Naive thymus-derived CD4-positive, alpha-beta T cell (primary cell): ENCODE results near the gene TMEM123. TPM values are rescaled to one million over a fixed set of nuclear protein-coding genes. Genes with fewer than 3 reads are reported as not detected.

ENCODE experiments used
- ATAC-seq: fragments of 150-1000 bp; cut with Tn5 transposase; 2 replicates; pipeline ENCODE4 v1.10.0; 2021; ENCODE audit warnings: mild to moderate bottlenecking, moderate library complexity
- CTCF ChIA-PET: fragments of 350-600 bp; sonication (Branson Sonifier 250); formaldehyde crosslinking; loops from one replicate; lab custom pipeline; 2021; ENCODE audit warnings: antibody characterized with exemption; lab: Charles Lee
- POLR2A ChIA-PET: fragments of 350-600 bp; sonication (Branson Sonifier 250); formaldehyde crosslinking; loops from one replicate; lab custom pipeline; 2021; ENCODE audit warnings: antibody characterized with exemption, inconsistent platforms; lab: Charles Lee
- DNase-seq, 9 donors: peaks; one replicate each; pipeline versions ENCODE4 v3.0.0 to v3.0.0-alpha.2; 2020 to 2022; ENCODE audit warnings: mixed read lengths in 1 of 9
- H3K27ac ChIP-seq: one replicate; pipeline ENCODE4 v1.7.0; 2013; ENCODE audit warnings: mild to moderate bottlenecking, low read depth, low read length, moderate library complexity
- H3K27me3 ChIP-seq, 2 donors: one replicate each; pipeline ENCODE4 v1.7.0; 2013; ENCODE audit warnings: low read length in 2 of 2, mild to moderate bottlenecking in 2 of 2, moderate library complexity in 2 of 2; ENCODE audit not compliant: control insufficient read depth in 2 of 2, insufficient read depth in 2 of 2
- H3K36me3 ChIP-seq, 3 experiments: 1 replicate in 2 of 3; 2 replicates in 1 of 3; pipeline ENCODE4 v1.7.0; 2013; ENCODE audit warnings: low read length in 3 of 3, mild to moderate bottlenecking in 3 of 3, moderate library complexity in 1 of 3; ENCODE audit not compliant: insufficient read depth in 3 of 3, control insufficient read depth in 2 of 3
- H3K4me1 ChIP-seq, 2 donors: one replicate each; pipeline ENCODE4 v1.7.0; 2013; ENCODE audit warnings: low read length in 2 of 2, mild to moderate bottlenecking in 2 of 2, moderate library complexity in 1 of 2; ENCODE audit not compliant: control insufficient read depth in 2 of 2, insufficient read depth in 2 of 2
- H3K4me3 ChIP-seq: 2 replicates; pipeline ENCODE4 v1.7.0; 2013; ENCODE audit warnings: mild to moderate bottlenecking, low read length
- H3K9me3 ChIP-seq, 3 experiments: 1 replicate in 2 of 3; 2 replicates in 1 of 3; pipeline ENCODE4 v1.7.0; 2013; ENCODE audit warnings: low read length in 3 of 3; ENCODE audit not compliant: control insufficient read depth in 2 of 3
- H3K27ac Mint-ChIP-seq, 9 donors: one replicate each; pipeline ENCODE4 v1.8.0; 2020 to 2022; ENCODE audit warnings: mixed read lengths in 9 of 9, mild to moderate bottlenecking in 8 of 9, moderate library complexity in 5 of 9, inconsistent platforms in 2 of 9
- H3K27me3 Mint-ChIP-seq, 5 donors: one replicate each; pipeline ENCODE4 v1.8.0; 2021 to 2022; ENCODE audit warnings: mixed read lengths in 5 of 5, mild to moderate bottlenecking in 1 of 5
- H3K36me3 Mint-ChIP-seq, 5 donors: one replicate each; pipeline ENCODE4 v1.8.0; 2020 to 2022; ENCODE audit warnings: mixed read lengths in 5 of 5, mild to moderate bottlenecking in 3 of 5, inconsistent platforms in 1 of 5
- H3K4me1 Mint-ChIP-seq, 7 donors: one replicate each; pipeline ENCODE4 v1.8.0; 2020 to 2022; ENCODE audit warnings: mixed read lengths in 7 of 7, mild to moderate bottlenecking in 3 of 7, inconsistent platforms in 1 of 7
- H3K4me3 Mint-ChIP-seq, 10 donors: one replicate each; pipeline ENCODE4 v1.8.0; 2020 to 2022; ENCODE audit warnings: mild to moderate bottlenecking in 10 of 10, mixed read lengths in 10 of 10, moderate library complexity in 6 of 10, inconsistent platforms in 2 of 10
- H3K9me3 Mint-ChIP-seq, 11 donors: one replicate each; pipeline ENCODE4 v1.8.0; 2020 to 2022; ENCODE audit warnings: mixed read lengths in 11 of 11, mild to moderate bottlenecking in 4 of 11, inconsistent platforms in 1 of 11, moderate library complexity in 1 of 11
- intact Hi-C, 2 donors: fragments of 100-400 bp; cut with micrococcal nuclease; formaldehyde crosslinking; loops; one replicate each; pipeline ENCODE4 v1.15.1; 2023
- polyA plus RNA-seq, 2 donors: library from polyadenylated mRNA; unstranded; fragments of 300-500 nt; fragmentation: Illumina TruSeq; gene quantifications; one replicate each; pipeline ENCODE4 v1.2.3, GENCODE V29; 2021
- total RNA-seq, 6 experiments: library from RNA in 5 of 6; stranded (reverse) in 5 of 6; gene quantifications; 1 replicate in 5 of 6; 2 replicates in 1 of 6; pipeline ENCODE4 v1.2.3 and lab custom pipeline; 2021 to 2026

Gene TMEM123
- total and polyA plus RNA-seq, 7 experiments from 2014 or later: 270 to 922 (median 485) TPM

DNA sequence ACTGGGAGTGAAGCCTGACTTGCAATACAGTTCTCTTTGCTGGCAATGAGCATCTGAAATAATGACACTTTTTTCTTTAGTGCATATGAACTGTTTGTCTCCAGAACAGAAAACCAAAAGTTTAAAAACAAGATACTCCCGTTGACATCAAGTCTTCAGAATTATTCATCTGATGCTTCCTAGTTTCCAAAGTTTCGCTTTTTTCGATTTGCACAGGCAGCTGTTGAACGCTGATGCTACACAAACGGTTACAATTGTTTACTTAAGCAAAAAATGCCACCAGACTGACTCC is 106.2 kb downstream of the TMEM123 start:
- H3K4me1 ChIP-seq: peaks cover 17 to 18% of the 10 kb centered on the region in 2 donors
- no peak for ATAC-seq
- CTCF ChIA-PET: interaction anchor here (0.6 kb wide), 1 partner anchor 59 kb away, joined by 3 read pairs; no protein-coding TSS in a partner anchor

More for the DNA sequence above, 106.2 kb downstream of the TMEM123 start:
- Histone ChIP-seq H3K36me3 (peaks cover 0 to 11% (median 0%) of the 10 kb centered on the region in 3 experiments), H3K9me3 (no peaks in the 10 kb centered on the region), H3K27me3 (no peaks in the 10 kb centered on the region), H3K27ac (peak overlapping the region; percentile 99), H3K4me3 (peak overlapping the region; percentile 96)
- intact Hi-C loops: loop anchor here (1.0 to 5.0 kb wide), 5 partner anchors 39 to 434 kb away; no protein-coding TSS in a partner anchor
- H3K4me1 Mint-ChIP-seq: peaks cover 31 to 48% (median 43%) of the 10 kb centered on the region in 7 donors
- H3K9me3 Mint-ChIP-seq: peaks cover 0 to 3% (median 0%) of the 10 kb centered on the region in 11 donors
- H3K4me3 Mint-ChIP-seq: peak overlapping the region; percentile 81 to 98 (median 96)
- no peak for DNase-seq
- POLR2A ChIA-PET: interaction anchor here (1.5 kb wide), 1 partner anchor 56 kb away, joined by 4 read pairs; no protein-coding TSS in a partner anchor
- peak overlapping the region; percentile 97 to 100 (median 99) for H3K27ac Mint-ChIP-seq
- peaks cover 0 to 19% (median 5%) of the 10 kb centered on the region in 5 donors for H3K36me3 Mint-ChIP-seq
- H3K27me3 Mint-ChIP-seq: no peaks in the 10 kb centered on the region

Other genes with a start within 250 kb of the TMEM123 start
- gene BIRC3, start 135.3 kb downstream of the TMEM123 start, total RNA-seq: 100 to 1,000 TPM in 3 of 5 experiments, 10 to 100 TPM in 2; 62.3 to 160 (median 128) TPM
- 10 to 100 TPM; 18.8 to 47.7 TPM for gene BIRC3, start 135.3 kb downstream of the TMEM123 start, polyA plus RNA-seq
- gene BIRC2, start 105.6 kb downstream of the TMEM123 start, total RNA-seq: 100 to 1,000 TPM in 1 of 5 experiments, 10 to 100 TPM in 4; 37.5 to 103 (median 72.0) TPM
- 10 to 100 TPM; 35.2 to 42.8 TPM for gene BIRC2, start 105.6 kb downstream of the TMEM123 start, polyA plus RNA-seq
- gene MMP7, start 78.0 kb upstream of the TMEM123 start, total RNA-seq: not detected
- not detected for gene MMP7, start 78.0 kb upstream of the TMEM123 start, polyA plus RNA-seq
- gene MMP20, start 172.6 kb upstream of the TMEM123 start, total RNA-seq: not detected
- gene MMP20, start 172.6 kb upstream of the TMEM123 start, polyA plus RNA-seq: not detected